Vagina (tissue), 2 donors: Measurements from ENCODE around the gene SLFN12. TPM values are rescaled to one million over a fixed set of nuclear protein-coding genes. Genes with fewer than 3 reads are reported as not detected.

Experiments used
- DNase-seq, 2 donors: peaks; one replicate each; pipeline ENCODE4 v3.0.0-alpha.2; 2017; ENCODE audit errors: extremely low spot score in 2 of 2
- H3K27ac ChIP-seq: fragments of 200-600 bp; sonication (generic); one replicate; pipeline ENCODE4 v1.5.1; 2019
- H3K27me3 ChIP-seq: fragments of 200-600 bp; sonication (generic); one replicate; pipeline ENCODE4 v1.5.1; 2019
- H3K36me3 ChIP-seq, 2 donors: fragments of 200-600 bp; sonication (generic); one replicate each; pipeline ENCODE4 v1.5.1; 2017 to 2019
- H3K4me1 ChIP-seq: fragments of 200-600 bp; sonication (generic); one replicate; pipeline ENCODE4 v1.5.1; 2019
- H3K4me3 ChIP-seq, 2 donors: fragments of 200-600 bp; sonication (generic); 1 replicate in 1 of 2; 2 replicates in 1 of 2; pipeline ENCODE4 v1.5.1; 2016 to 2019
- H3K9me3 ChIP-seq: fragments of 200-600 bp; sonication (generic); one replicate; pipeline ENCODE4 v1.5.1; 2019
- CTCF ChIP-seq, 3 experiments: fragments of 450-650 bp in 2 of 3; fragments of 200-600 bp in 1 of 3; sonication (generic) in 1 of 3; IDR thresholded peaks; one replicate each; pipeline ENCODE4 v1.5.1; 2017 to 2019; ENCODE audit warnings: antibody characterized with exemption in 3 of 3, mild to moderate bottlenecking in 2 of 3, moderate library complexity in 2 of 3
- POLR2A ChIP-seq, 2 donors: fragments of 450-650 bp; IDR thresholded peaks; one replicate each; pipeline ENCODE4 v1.6.1; 2017; ENCODE audit warnings: antibody characterized with exemption in 2 of 2, mild to moderate bottlenecking in 2 of 2, moderate library complexity in 2 of 2
- POLR2AphosphoS5 ChIP-seq, 2 donors: sonication (generic); formaldehyde crosslinking; IDR thresholded peaks; one replicate each; pipeline ENCODE4 v1.9.0; 2017; ENCODE audit warnings: antibody characterized with exemption in 2 of 2, mild to moderate bottlenecking in 2 of 2, low read depth in 1 of 2; ENCODE audit not compliant: insufficient read depth in 1 of 2
- intact Hi-C: fragments of 100-400 bp; cut with DNase I; formaldehyde crosslinking; loops from one replicate; pipeline ENCODE4 v1.15.1; 2023
- total RNA-seq: library from RNA; depleted of rRNA; stranded (reverse); fragments of >200 nt; gene quantifications from one replicate; pipeline ENCODE4 v1.2.3, GENCODE V29; 2016

SLFN12 gene
- total RNA-seq, 1 donor from 2014 or later = 5.9 TPM

GRCh38 chr17:35376245-35376644 lies 56.1 kb downstream of the SLFN12 start:
- Histone ChIP-seq H3K4me3 (no peak overlapping the region), H3K27ac (peak overlapping the region; percentile 100)
- intact Hi-C loops = no loop called here

GRCh38 chr17:35374766-35375344 lies 57.4 kb downstream of the SLFN12 start:
- Histone ChIP-seq H3K4me3 (peak overlapping the region; percentile 64 to 82), H3K27ac (peak overlapping the region; percentile 100), H3K36me3 (no peaks in the 10 kb centered on the region), H3K4me1 (no peaks in the 10 kb centered on the region), H3K9me3 (no peaks in the 10 kb centered on the region), H3K27me3 (no peaks in the 10 kb centered on the region)
- TF ChIP-seq POLR2AphosphoS5 (IDR thresholded peaks at IDR 0.05; ENCODE audit: insufficient read depth in 1 of 2, low read depth in 1 of 2) (no peak), CTCF (IDR thresholded peaks at IDR 0.05) (no peak), POLR2A (IDR thresholded peaks at IDR 0.05) (no peak)
- DNase-seq = no peak
- intact Hi-C loops = no loop called here

More at GRCh38 chr17:35376245-35376644, 56.1 kb downstream of the SLFN12 start:
- no peaks in the 10 kb centered on the region for H3K4me1 ChIP-seq
- TF ChIP-seq CTCF (IDR thresholded peaks at IDR 0.05) = no peak
- TF ChIP-seq POLR2A (IDR thresholded peaks at IDR 0.05) = no peak
- no peak for TF ChIP-seq POLR2AphosphoS5 (IDR thresholded peaks at IDR 0.05; ENCODE audit: insufficient read depth in 1 of 2, low read depth in 1 of 2)
- DNase-seq = no peak
- H3K36me3 ChIP-seq = no peaks in the 10 kb centered on the region
- H3K9me3 ChIP-seq = no peaks in the 10 kb centered on the region
- H3K27me3 ChIP-seq = no peaks in the 10 kb centered on the region

GRCh38 chr17:35373984-35374765 lies 58.1 kb downstream of the SLFN12 start:
- intact Hi-C loops = no loop called here
- peaks cover under 1% of the 10 kb centered on the region for H3K4me1 ChIP-seq
- H3K4me3 ChIP-seq = peak overlapping the region; percentile 64 to 82
- no peaks in the 10 kb centered on the region for H3K36me3 ChIP-seq
- TF ChIP-seq CTCF (IDR thresholded peaks at IDR 0.05) (no peak), POLR2AphosphoS5 (IDR thresholded peaks at IDR 0.05; ENCODE audit: insufficient read depth in 1 of 2, low read depth in 1 of 2) (peak in 1 of 2 donors; percentile 57)
- no peaks in the 10 kb centered on the region for H3K9me3 ChIP-seq
- peak overlapping the region; percentile 100 for H3K27ac ChIP-seq
- H3K27me3 ChIP-seq = no peaks in the 10 kb centered on the region
- DNase-seq = no peak

- Histone ChIP-seq H3K36me3 (no peaks in the 10 kb centered on the region), H3K4me1 (peaks cover 6% of the 10 kb centered on the region), H3K4me3 (peak within 1 kb of the TSS; percentile 64 to 82), H3K9me3 (no peaks in the 10 kb centered on the region), H3K27me3 (no peaks in the 10 kb centered on the region), H3K27ac (peak within 1 kb of the TSS; percentile 100)
- DNase-seq = peak in 1 of 2 donors; percentile 95
- intact Hi-C loops = no loop called here
- TF ChIP-seq POLR2AphosphoS5 (IDR thresholded peaks at IDR 0.05; ENCODE audit: insufficient read depth in 1 of 2, low read depth in 1 of 2) (peak; percentile 84 to 97), POLR2A (IDR thresholded peaks at IDR 0.05) (peak; percentile 77 to 96), CTCF (IDR thresholded peaks at IDR 0.05) (no peak)
These were observed 58.7 kb downstream of the SLFN12 start, which contains the start of gene SLFN11 for GRCh38 chr17:35373534-35373983. Gene SLFN11 (minus strand): TSS chr17:35373621. CDS start chr17:35363807, 9,814 bp downstream.
